Endothelial cell (in vitro differentiated cells): ENCODE data around the gene TENM3. TPM values are rescaled to one million over a fixed set of nuclear protein-coding genes. Genes with fewer than 3 reads are reported as not detected.

Experiments used
- DNase-seq: peaks from one replicate; pipeline ENCODE4 v3.0.0; 2021; ENCODE audit warnings: low spot score
- H3K27ac Mint-ChIP-seq: one replicate; pipeline ENCODE4 v1.8.0; 2021; ENCODE audit warnings: mixed read lengths, inconsistent platforms; ENCODE audit not compliant: unreplicated experiment
- H3K27me3 Mint-ChIP-seq: one replicate; pipeline ENCODE4 v1.8.0; 2021; ENCODE audit warnings: mild to moderate bottlenecking, moderate library complexity, mixed read lengths, inconsistent platforms; ENCODE audit not compliant: unreplicated experiment
- H3K36me3 Mint-ChIP-seq: one replicate; pipeline ENCODE4 v1.8.0; 2021; ENCODE audit warnings: mild to moderate bottlenecking, low read depth, mixed read lengths, inconsistent platforms; ENCODE audit not compliant: unreplicated experiment
- H3K4me1 Mint-ChIP-seq: one replicate; pipeline ENCODE4 v1.8.0; 2021; ENCODE audit warnings: mild to moderate bottlenecking, mixed read lengths, inconsistent platforms; ENCODE audit not compliant: unreplicated experiment
- H3K4me3 Mint-ChIP-seq: one replicate; pipeline ENCODE4 v1.8.0; 2021; ENCODE audit warnings: mild to moderate bottlenecking, mixed read lengths, inconsistent platforms; ENCODE audit not compliant: unreplicated experiment
- H3K9me3 Mint-ChIP-seq: one replicate; pipeline ENCODE4 v1.8.0; 2021; ENCODE audit warnings: mixed read lengths, inconsistent platforms; ENCODE audit not compliant: unreplicated experiment
- CTCF ChIP-seq: fragments of 200-600 bp; sonication (generic); IDR thresholded peaks from one replicate; pipeline ENCODE4 v1.5.0; 2021; ENCODE audit warnings: antibody characterized with exemption; ENCODE audit not compliant: unreplicated experiment
- total RNA-seq: library from RNA; stranded (reverse); fragmentation: NEBNext Ultra II Directional; extraction: Animal tissue kit (Norgen Biotek cat#: 25700); gene quantifications from one replicate; pipeline ENCODE4 v1.2.1, GENCODE V29; 2021; ENCODE audit not compliant: unreplicated experiment

The TENM3 gene
- total RNA-seq, 1 donor from 2014 or later: 29.7 TPM

- no peaks in the 10 kb centered on the region for H3K36me3 Mint-ChIP-seq
- H3K9me3 Mint-ChIP-seq: no peaks in the 10 kb centered on the region
- no peaks in the 10 kb centered on the region for H3K27me3 Mint-ChIP-seq
- no peak overlapping the region for H3K4me3 Mint-ChIP-seq
- DNase-seq: no peak
- H3K27ac Mint-ChIP-seq: no peak overlapping the region
- H3K4me1 Mint-ChIP-seq: peaks cover 2% of the 10 kb centered on the region
- TF ChIP-seq CTCF: no peak
Measured at GRCh38 chr4:182303847-182304246, 60.6 kb downstream of the TENM3 start.

- no peak for DNase-seq
- Mint-ChIP-seq H3K4me1 (no peaks in the 10 kb centered on the region), H3K27me3 (no peaks in the 10 kb centered on the region), H3K27ac (no peak overlapping the region), H3K36me3 (no peaks in the 10 kb centered on the region), H3K9me3 (no peaks in the 10 kb centered on the region), H3K4me3 (no peak overlapping the region)
- peak; percentile 24 for TF ChIP-seq CTCF
Measured at GRCh38 chr4:182306792-182307507, 63.7 kb downstream of the TENM3 start.

DNA sequence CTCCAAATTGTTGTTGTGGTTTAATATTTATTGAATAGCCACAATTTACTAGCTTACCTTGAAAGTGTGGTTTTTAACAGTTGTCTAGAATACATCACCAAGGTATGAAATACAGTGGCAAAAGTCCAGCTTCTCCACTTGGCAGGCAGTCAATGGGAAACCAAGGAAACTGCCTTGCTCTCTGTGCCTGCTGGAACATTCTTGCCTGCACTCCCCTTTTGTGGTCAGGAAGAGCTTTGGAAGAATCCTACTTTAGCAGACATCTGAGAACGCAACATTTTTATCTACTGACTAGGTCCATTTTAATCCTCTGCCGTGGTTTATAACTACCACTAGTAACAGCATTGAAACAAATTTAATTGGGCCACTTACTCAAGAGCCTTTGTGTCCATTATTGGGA lies 64.5 kb downstream of the TENM3 start:
- no peak overlapping the region for H3K27ac Mint-ChIP-seq
- TF ChIP-seq CTCF: no peak
- H3K4me3 Mint-ChIP-seq: no peak overlapping the region
- H3K27me3 Mint-ChIP-seq: no peaks in the 10 kb centered on the region
- no peaks in the 10 kb centered on the region for H3K9me3 Mint-ChIP-seq
- no peaks in the 10 kb centered on the region for H3K36me3 Mint-ChIP-seq
- no peak for DNase-seq
- H3K4me1 Mint-ChIP-seq: no peaks in the 10 kb centered on the region

- H3K4me3 Mint-ChIP-seq: no peak overlapping the region
- H3K27ac Mint-ChIP-seq: no peak overlapping the region
- H3K27me3 Mint-ChIP-seq: no peaks in the 10 kb centered on the region
- no peak for DNase-seq
- H3K36me3 Mint-ChIP-seq: peaks cover 6% of the 10 kb centered on the region
- no peak for TF ChIP-seq CTCF
- H3K4me1 Mint-ChIP-seq: no peaks in the 10 kb centered on the region
- peaks cover 4% of the 10 kb centered on the region for H3K9me3 Mint-ChIP-seq
Measured at GRCh38 chr4:182309877-182310276, 66.7 kb downstream of the TENM3 start.

- no peaks in the 10 kb centered on the region for H3K27me3 Mint-ChIP-seq
- no peak overlapping the region for H3K27ac Mint-ChIP-seq
- H3K9me3 Mint-ChIP-seq: peaks cover 4% of the 10 kb centered on the region
- no peak overlapping the region for H3K4me3 Mint-ChIP-seq
- no peaks in the 10 kb centered on the region for H3K4me1 Mint-ChIP-seq
- peaks cover 6% of the 10 kb centered on the region for H3K36me3 Mint-ChIP-seq
- no peak for DNase-seq
- no peak for TF ChIP-seq CTCF
Measured at GRCh38 chr4:182310316-182310715, 67.1 kb downstream of the TENM3 start.
